ENCODE measurements around the gene BCAS3. TPM values are rescaled to one million over a fixed set of nuclear protein-coding genes. Genes with fewer than 3 reads are reported as not detected.

BCAS3 gene
- total RNA-seq, 1 donor from 2014 or later = 40.8 TPM

GRCh38 chr17:61097781-61098180 is 420.1 kb downstream of the BCAS3 start:
- no peak for FAIRE-seq
- DNase-seq (ENCODE audit: low spot score in 2 of 2) = no peak

DNA sequence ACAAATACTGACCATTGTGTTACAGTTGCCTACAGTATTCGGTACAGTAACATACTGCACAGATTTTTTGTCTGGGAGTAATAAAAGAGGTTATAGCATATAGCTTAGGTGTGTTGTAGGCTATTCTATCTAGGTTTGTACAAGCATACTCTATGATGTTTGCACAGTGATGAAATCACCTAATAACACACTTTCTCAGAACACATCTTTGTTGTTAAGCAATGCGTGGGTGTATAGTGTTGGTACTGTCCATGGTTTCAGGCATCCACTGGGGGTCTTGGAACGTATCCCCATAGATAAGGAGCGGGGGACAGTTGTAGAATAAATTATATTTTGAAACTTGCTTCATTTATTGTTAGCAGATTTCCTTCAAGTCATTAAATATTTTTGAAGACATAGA is 428.7 kb downstream of the BCAS3 start:
- DNase-seq (ENCODE audit: low spot score in 2 of 2) = no peak
- FAIRE-seq = no peak

GRCh38 chr17:61116577-61116976 is 438.9 kb downstream of the BCAS3 start:
- DNase-seq (ENCODE audit: low spot score in 2 of 2) = no peak
- FAIRE-seq = no peak

GRCh38 chr17:61117983-61118382 is 440.3 kb downstream of the BCAS3 start:
- FAIRE-seq = no peak
- DNase-seq (ENCODE audit: low spot score in 2 of 2) = no peak

DNA sequence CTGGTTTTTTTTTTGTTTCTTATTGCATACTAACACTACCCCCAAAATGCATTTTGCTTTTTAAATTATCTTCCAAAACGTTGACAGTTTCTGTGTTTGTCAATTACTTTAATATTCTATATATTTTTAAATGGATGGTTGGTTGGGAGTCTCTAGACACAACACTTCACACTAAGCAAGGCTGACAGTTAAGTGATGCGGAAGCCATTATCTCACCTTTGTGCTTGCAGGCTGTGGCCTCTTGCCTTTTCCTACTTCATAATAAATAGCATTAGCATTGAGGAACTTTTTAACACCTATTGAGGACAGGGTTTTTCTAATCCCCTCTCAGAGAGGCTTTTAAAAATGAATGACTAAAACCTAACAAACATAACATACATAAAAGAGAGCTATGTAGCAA is 441.2 kb downstream of the BCAS3 start:
- DNase-seq (ENCODE audit: low spot score in 2 of 2) (no peak), FAIRE-seq (no peak)

- no peak for FAIRE-seq
- DNase-seq (ENCODE audit: low spot score in 2 of 2) = no peak
Measured at GRCh38 chr17:61122326-61122913, 444.8 kb downstream of the BCAS3 start.

- no peak for DNase-seq (ENCODE audit: low spot score in 2 of 2)
- no peak for FAIRE-seq
Measured at GRCh38 chr17:61124562-61124961, 446.9 kb downstream of the BCAS3 start.

- FAIRE-seq (no peak), DNase-seq (ENCODE audit: low spot score in 2 of 2) (no peak)
Measured at GRCh38 chr17:61126473-61127249, 449.0 kb downstream of the BCAS3 start.

- FAIRE-seq (no peak), DNase-seq (ENCODE audit: low spot score in 2 of 2) (no peak)
Measured at GRCh38 chr17:61127960-61128359, 450.3 kb downstream of the BCAS3 start.

GRCh38 chr17:61128661-61129115 is 451.0 kb downstream of the BCAS3 start:
- FAIRE-seq (no peak), DNase-seq (ENCODE audit: low spot score in 2 of 2) (no peak)

DNA sequence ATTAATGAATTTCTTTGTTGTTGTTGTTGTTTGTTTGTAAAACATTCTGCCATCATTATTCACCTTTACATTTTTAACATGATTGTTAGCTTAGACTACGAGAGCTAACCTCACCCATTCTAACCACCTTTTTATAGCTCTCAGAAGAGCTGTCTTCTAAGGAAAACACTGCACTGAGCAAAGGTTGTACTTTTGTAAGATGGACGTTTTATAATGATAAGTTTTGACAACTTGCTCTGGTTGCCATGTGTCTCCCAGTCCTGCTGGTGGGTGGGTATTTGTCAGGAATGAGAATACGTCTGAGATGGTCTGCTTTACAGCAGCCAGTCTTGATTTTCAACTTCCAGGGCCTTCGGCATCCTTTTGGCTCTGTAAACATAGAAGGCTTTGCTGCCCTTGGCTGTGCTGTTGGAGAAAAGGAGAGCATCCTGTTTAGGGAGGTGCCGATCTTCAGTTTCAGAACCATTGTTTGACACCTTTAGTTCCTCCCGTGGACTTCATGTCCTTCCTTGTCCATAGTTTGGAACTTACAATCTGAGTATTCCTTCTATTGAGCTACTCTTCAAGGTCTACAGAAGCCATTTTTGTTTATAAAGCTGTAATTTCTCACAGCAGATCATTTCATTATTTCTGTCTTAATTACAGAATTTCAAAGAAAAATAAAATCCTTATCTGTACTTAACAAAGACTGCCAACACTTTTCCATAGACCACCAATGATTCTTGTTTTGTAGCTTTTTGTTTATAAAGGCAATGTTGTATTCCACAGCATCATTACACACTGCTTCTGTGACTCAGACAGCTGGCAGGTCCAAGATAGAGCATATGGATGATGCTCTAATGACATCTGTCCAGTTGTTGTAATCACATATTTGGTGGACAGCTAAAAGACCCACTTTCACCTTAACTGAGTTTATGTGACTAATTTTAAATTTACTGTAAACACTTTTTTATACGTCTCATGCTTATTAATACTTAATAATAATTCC is 451.9 kb downstream of the BCAS3 start:
- DNase-seq (ENCODE audit: low spot score in 2 of 2) (no peak), FAIRE-seq (no peak)

DNA sequence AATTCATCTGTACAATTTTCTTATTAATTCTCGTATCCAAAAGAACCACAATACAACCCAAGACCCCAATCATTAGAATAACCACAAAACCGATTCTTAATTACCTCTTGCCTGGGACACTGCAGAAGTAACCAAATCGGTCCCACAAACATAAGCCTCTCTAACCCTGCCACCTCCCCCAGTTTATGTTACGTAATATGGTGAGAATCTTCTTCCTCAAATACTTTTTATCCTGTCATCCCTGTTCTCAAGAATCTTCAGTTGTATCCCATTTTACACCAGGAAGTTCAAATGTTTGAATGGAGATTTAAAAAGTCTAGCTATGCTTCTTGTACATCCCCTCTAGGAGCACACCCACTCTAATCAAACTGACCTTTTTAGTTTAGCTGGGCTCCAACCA is 452.7 kb downstream of the BCAS3 start:
- no peak for DNase-seq (ENCODE audit: low spot score in 2 of 2)
- no peak for FAIRE-seq

- DNase-seq (ENCODE audit: low spot score in 2 of 2) (no peak), FAIRE-seq (no peak)
Measured at GRCh38 chr17:61131585-61131984, 453.9 kb downstream of the BCAS3 start.

- FAIRE-seq = no peak
- no peak for DNase-seq (ENCODE audit: low spot score in 2 of 2)
Measured at GRCh38 chr17:61132524-61132923, 454.9 kb downstream of the BCAS3 start.

- DNase-seq (ENCODE audit: low spot score in 2 of 2) = no peak
- no peak for FAIRE-seq
Measured at GRCh38 chr17:61133853-61134252, 456.2 kb downstream of the BCAS3 start.

DNA sequence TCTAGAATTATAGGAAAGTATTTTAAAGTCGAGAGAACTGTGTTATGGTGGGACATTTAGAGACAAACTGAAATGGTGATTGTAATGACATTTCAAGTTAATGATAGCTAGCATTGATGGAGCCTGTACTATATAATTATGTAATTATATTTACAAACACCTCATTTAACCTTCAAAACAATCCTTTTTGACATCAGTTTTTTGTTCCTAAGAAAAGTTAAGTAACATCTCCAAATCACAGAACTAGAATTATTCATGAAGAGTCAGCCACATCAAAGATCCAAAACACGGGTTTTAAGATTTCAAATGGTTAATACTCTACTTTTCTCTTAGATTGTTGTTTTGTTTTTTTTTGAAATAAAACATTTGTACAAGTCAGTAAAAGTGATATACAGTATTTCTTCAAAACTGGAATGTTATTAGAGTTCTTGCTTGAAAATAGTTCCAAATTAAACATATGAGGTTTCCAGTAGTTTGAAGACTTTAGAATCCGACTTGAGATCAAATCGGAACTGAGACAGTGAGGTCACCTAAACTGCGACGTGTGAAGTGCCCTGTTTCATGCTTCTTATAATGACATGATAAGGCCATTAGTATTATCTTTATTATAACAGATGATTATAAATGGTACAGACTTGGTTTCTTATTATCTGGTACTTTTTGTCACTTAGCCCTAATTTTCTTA is 457.0 kb downstream of the BCAS3 start:
- FAIRE-seq = no peak
- no peak for DNase-seq (ENCODE audit: low spot score in 2 of 2)

GRCh38 chr17:61135782-61136181 is 458.1 kb downstream of the BCAS3 start:
- no peak for DNase-seq (ENCODE audit: low spot score in 2 of 2)
- no peak for FAIRE-seq

DNA sequence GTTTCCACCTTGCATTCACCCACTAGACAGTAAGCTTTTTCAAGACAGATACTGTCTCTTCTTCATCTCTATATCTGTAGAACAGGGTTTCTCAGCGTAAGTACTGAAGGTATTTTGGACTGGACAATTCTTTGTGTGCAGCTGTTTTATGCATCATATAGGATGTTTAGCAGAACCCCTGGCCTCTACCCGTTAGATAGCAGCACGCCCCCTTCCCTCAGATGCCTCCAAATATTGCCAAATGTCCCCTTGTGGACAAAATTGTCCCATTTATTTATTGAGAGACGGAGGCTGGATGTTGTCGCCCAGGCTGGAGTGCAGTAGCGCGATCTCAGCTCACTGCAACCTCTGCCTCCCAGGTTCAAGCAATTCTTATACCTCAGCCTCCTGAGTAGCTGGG is 458.6 kb downstream of the BCAS3 start:
- DNase-seq (ENCODE audit: low spot score in 2 of 2) (no peak), FAIRE-seq (no peak)

- no peak for DNase-seq (ENCODE audit: low spot score in 2 of 2)
- FAIRE-seq = no peak
Measured at GRCh38 chr17:61139219-61139618, 461.6 kb downstream of the BCAS3 start.

- DNase-seq (ENCODE audit: low spot score in 2 of 2) (no peak), FAIRE-seq (no peak)
Measured at GRCh38 chr17:61140081-61140786, 462.6 kb downstream of the BCAS3 start.

Data from frontal cortex (tissue), 4 donors.